Mesodermal cell (in vitro differentiated cells): ENCODE results near the gene ESPN. TPM values are rescaled to one million over a fixed set of nuclear protein-coding genes. Genes with fewer than 3 reads are reported as not detected.

Experiments used
- H3K27ac ChIP-seq: 2 replicates; pipeline ENCODE4 v1.7.0; 2013; ENCODE audit warnings: mild to moderate bottlenecking, low read depth, low read length, moderate library complexity; ENCODE audit not compliant: severe bottlenecking
- H3K36me3 ChIP-seq: 2 replicates; pipeline ENCODE4 v1.7.1; 2013; ENCODE audit warnings: mild to moderate bottlenecking, low read length, moderate library complexity; ENCODE audit not compliant: control insufficient read depth, insufficient read depth
- H3K4me1 ChIP-seq: one replicate; pipeline ENCODE4 v1.7.1; 2013; ENCODE audit warnings: mild to moderate bottlenecking, low read length; ENCODE audit not compliant: insufficient read depth, control insufficient read depth, poor library complexity, severe bottlenecking
- H3K4me3 ChIP-seq: 2 replicates; pipeline ENCODE4 v1.7.0; 2013; ENCODE audit warnings: low read length, control low read depth, mild to moderate bottlenecking; ENCODE audit not compliant: insufficient read depth, poor library complexity, severe bottlenecking; ENCODE audit errors: extremely low read depth
- H3K9me3 ChIP-seq: 2 replicates; pipeline ENCODE4 v1.7.1; 2013; ENCODE audit warnings: mild to moderate bottlenecking, low read length, moderate library complexity; ENCODE audit not compliant: control insufficient read depth
- WGBS, 2 experiments: methylation state at CpG; one replicate each; pipeline ENCODE4 v1.1.5; 2013; ENCODE audit warnings: missing lambda C conversion rate in 2 of 2; ENCODE audit not compliant: insufficient coverage in 2 of 2; 5-methylcytosine and 5-hydroxymethylcytosine counted together
- polyA plus RNA-seq, 2 experiments: library from polyadenylated mRNA; stranded (reverse); fragments of 50-300 nt; gene quantifications; one replicate each; pipeline ENCODE4 v1.2.3, GENCODE V29; 2013

The ESPN gene, protein sequence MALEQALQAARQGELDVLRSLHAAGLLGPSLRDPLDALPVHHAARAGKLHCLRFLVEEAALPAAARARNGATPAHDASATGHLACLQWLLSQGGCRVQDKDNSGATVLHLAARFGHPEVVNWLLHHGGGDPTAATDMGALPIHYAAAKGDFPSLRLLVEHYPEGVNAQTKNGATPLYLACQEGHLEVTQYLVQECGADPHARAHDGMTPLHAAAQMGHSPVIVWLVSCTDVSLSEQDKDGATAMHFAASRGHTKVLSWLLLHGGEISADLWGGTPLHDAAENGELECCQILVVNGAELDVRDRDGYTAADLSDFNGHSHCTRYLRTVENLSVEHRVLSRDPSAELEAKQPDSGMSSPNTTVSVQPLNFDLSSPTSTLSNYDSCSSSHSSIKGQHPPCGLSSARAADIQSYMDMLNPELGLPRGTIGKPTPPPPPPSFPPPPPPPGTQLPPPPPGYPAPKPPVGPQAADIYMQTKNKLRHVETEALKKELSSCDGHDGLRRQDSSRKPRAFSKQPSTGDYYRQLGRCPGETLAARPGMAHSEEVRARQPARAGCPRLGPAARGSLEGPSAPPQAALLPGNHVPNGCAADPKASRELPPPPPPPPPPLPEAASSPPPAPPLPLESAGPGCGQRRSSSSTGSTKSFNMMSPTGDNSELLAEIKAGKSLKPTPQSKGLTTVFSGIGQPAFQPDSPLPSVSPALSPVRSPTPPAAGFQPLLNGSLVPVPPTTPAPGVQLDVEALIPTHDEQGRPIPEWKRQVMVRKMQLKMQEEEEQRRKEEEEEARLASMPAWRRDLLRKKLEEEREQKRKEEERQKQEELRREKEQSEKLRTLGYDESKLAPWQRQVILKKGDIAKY
- 2.0 TPM for polyA plus RNA-seq (2013, experiment 1 of 2)
- 0.91 TPM for polyA plus RNA-seq (2013, experiment 2 of 2)

DNA sequence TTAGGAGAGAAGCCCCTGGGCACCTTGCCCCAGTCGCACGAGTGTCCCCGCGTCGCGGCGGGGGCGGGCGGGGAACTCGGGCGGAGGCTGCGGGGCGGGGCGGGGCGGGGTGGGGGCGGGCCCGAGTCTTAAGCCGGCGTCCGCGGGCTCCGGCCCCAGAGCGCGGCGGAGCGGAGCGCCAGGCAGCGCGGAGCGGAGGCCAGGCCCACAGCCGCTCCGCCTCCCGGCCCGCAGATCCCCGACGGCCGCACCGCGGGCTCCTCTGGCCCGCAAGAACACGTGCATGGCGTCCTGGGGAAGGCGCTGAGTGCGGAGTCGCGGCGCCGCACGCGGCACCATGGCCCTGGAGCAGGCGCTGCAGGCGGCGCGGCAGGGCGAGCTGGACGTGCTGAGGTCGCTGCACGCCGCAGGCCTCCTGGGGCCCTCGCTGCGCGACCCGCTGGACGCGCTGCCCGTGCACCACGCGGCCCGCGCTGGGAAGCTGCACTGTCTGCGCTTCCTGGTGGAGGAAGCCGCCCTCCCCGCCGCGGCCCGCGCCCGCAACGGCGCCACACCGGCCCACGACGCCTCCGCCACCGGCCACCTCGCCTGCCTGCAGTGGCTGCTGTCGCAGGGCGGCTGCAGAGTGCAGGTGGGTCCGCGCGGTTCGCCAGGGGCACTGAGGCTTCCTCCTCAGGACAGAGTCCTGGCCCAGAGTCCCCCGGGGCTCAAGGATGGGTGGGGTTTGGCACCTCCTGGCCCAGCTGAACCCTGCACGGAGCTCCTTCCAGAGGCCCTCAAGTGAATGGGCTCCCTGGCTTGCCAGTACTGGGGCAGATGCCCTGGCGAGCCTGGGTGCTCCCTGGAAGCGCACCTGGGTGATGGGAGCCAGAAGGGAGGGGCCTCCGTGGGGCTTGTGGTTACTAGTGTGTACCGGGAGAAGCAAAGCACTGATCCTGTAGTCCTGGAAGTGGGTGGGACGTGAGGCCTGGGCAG lies at the start of gene ESPN:
Gene ESPN, plus strand, starts transcription at position 158 of the 975 bp plus-strand sequence. Its CDS starts 180 bp downstream, at position 338.
- Histone ChIP-seq H3K27ac (no peak within 1 kb of the TSS), H3K9me3 (no peaks in the 10 kb centered on the region), H3K4me3 (no peak within 1 kb of the TSS), H3K4me1 (peaks cover 12% of the 10 kb centered on the region), H3K36me3 (no peaks in the 10 kb centered on the region)
- WGBS, 2 experiments: 12 to 13% methylated on average over 72 to 98 of the region's 99 CpGs

- WGBS, 2 experiments: 84 to 87% methylated on average over 3 to 5 of the region's 12 CpGs
- Histone ChIP-seq H3K4me1 (no peaks in the 10 kb centered on the region), H3K4me3 (no peak overlapping the region)
Observed at GRCh38 chr1:6378096-6378746, 46.4 kb upstream of the ESPN start.

GRCh38 chr1:6380037-6380436 lies 44.5 kb upstream of the ESPN start:
- 82 to 97% methylated on average over 3 to 6 of the region's 7 CpGs for WGBS, 2 experiments
- H3K36me3 ChIP-seq: peaks cover 17% of the 10 kb centered on the region
- peaks cover 17% of the 10 kb centered on the region for H3K9me3 ChIP-seq
- H3K4me1 ChIP-seq: peaks cover 4% of the 10 kb centered on the region
- no peak overlapping the region for H3K27ac ChIP-seq
- H3K4me3 ChIP-seq: no peak overlapping the region

More at GRCh38 chr1:6378096-6378746, 46.4 kb upstream of the ESPN start:
- Histone ChIP-seq H3K27ac (no peak overlapping the region), H3K36me3 (peaks cover 8% of the 10 kb centered on the region), H3K9me3 (peaks cover 7% of the 10 kb centered on the region)

GRCh38 chr1:6384135-6384534 lies 40.4 kb upstream of the ESPN start:
- WGBS, 2 experiments: 80% methylated on average over 1 of the region's 1 CpG; no CpG with 5 or more reads in 1 of the 2 experiments
- Histone ChIP-seq H3K27ac (no peak overlapping the region), H3K36me3 (peaks cover 15% of the 10 kb centered on the region), H3K4me1 (peaks cover 25% of the 10 kb centered on the region), H3K9me3 (peaks cover 17% of the 10 kb centered on the region), H3K4me3 (no peak overlapping the region)

- Histone ChIP-seq H3K4me3 (peak overlapping the region; percentile 16), H3K4me1 (peaks cover 25% of the 10 kb centered on the region), H3K9me3 (peaks cover 15% of the 10 kb centered on the region), H3K36me3 (peaks cover 19% of the 10 kb centered on the region), H3K27ac (no peak overlapping the region)
- WGBS, 2 experiments: 86 to 94% methylated on average over 5 of the region's 5 CpGs
Observed at GRCh38 chr1:6384962-6385361, 39.6 kb upstream of the ESPN start.

DNA sequence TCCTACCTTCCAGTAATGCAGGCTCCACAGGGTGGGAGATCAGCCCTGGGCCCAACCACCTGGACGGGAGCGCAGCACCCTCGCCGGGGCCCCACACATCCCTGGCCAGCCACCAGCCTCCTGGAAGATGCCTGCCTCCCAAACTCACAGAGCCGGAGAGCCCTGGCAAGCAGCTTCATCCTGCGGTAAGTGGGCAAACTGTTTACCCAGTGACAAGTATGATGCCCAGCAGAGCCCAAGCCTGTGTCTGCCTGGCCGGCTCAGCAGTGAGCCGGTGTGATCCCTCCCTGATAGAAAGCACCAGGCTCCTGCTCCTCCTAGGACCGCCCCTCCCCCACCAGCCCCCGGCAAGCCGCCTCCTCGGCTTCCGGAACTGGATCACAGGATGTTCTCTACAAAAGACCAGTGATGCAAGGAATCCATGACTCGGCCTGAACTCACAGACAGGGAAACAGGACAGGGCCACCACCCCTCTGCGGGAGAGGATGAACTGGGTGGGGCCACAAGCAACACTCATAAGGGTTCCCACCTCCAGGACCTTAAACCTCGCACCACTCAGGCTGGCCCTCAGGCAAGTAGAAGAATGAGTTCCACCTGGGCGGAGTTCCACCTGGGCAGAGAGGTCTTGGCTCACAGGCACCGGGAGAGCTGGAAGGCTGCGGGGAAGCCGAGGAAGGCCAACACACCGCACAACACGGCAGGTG lies 38.9 kb upstream of the ESPN start:
- Histone ChIP-seq H3K9me3 (peaks cover 9% of the 10 kb centered on the region), H3K4me3 (peak overlapping the region; percentile 16), H3K4me1 (peaks cover 25% of the 10 kb centered on the region), H3K27ac (peak overlapping the region; percentile 86), H3K36me3 (peaks cover 14% of the 10 kb centered on the region)
- WGBS, 2 experiments: 26 to 43% methylated on average over 11 to 18 of the region's 22 CpGs

DNA sequence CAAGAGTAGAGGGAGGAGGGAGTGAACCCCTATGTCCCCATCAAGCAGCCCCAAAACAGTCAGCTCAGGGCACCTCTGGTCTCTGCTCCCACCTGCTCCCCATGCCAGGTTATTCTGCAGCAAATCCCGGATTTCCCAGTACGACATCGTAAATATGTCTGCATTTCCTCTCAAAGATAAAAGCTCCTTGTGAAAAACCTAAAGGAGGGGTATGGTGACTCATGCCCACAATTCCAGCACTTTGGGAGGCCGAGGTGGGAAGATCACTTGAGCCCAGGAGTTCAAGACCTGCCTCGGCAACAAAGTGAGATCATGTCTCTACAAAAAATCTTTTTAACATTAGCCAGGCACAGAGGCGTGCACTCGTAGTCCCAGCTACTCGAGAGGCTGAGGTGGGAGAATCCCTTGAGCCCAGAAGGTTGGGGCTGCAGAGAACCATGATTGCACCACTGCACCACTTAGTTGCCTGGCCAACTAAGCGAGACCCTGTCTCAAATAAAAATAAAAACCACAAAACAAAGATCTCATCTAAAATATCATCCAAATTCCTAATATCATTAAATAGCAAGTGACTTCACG lies 38.1 kb upstream of the ESPN start:
- Histone ChIP-seq H3K9me3 (peaks cover 9% of the 10 kb centered on the region), H3K4me3 (peak overlapping the region; percentile 16), H3K4me1 (peaks cover 25% of the 10 kb centered on the region), H3K36me3 (peaks cover 14% of the 10 kb centered on the region), H3K27ac (peak overlapping the region; percentile 86)
- 71 to 73% methylated on average over 6 to 10 of the region's 10 CpGs for WGBS, 2 experiments

DNA sequence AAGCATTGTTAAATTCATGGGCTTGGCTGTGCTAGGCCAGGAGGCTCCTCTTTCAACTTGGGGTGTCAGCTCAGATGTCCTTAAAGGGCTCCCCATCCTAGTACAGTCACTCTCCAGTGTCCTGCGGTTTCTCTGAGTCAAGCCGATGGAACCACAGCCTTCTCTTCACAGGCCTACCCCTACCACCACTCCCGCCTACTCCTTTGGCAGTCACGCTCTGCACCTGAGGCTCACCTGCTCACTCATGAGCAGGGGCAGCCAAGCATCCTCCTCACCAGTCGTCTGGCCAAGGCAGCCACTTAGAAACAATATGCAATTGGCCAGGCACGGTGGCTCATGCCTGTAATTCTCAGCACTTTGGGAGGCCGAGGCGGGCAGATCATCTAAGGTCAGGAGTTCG lies 34.6 kb upstream of the ESPN start:
- H3K36me3 ChIP-seq: peaks cover 5% of the 10 kb centered on the region
- WGBS, 2 experiments: 90 to 100% methylated on average over 6 to 9 of the region's 9 CpGs
- no peak overlapping the region for H3K27ac ChIP-seq
- H3K4me1 ChIP-seq: peaks cover 26% of the 10 kb centered on the region
- no peaks in the 10 kb centered on the region for H3K9me3 ChIP-seq
- H3K4me3 ChIP-seq: no peak overlapping the region
